HFFc6 (cell line): ENCODE results near the gene ALCAM. TPM values are rescaled to one million over a fixed set of nuclear protein-coding genes. Genes with fewer than 3 reads are reported as not detected.

Source experiments
- DNase-seq: peaks from one replicate; pipeline ENCODE4 v3.0.0-alpha.2; 2018
- H3K27ac Mint-ChIP-seq: 2 replicates; pipeline ENCODE4 v1.8.0; 2020; ENCODE audit warnings: mild to moderate bottlenecking, mixed read lengths
- H3K27me3 Mint-ChIP-seq: 2 replicates; pipeline ENCODE4 v1.8.0; 2021; ENCODE audit warnings: mild to moderate bottlenecking, moderate library complexity, mixed read lengths; ENCODE audit not compliant: insufficient read depth
- H3K36me3 Mint-ChIP-seq: 2 replicates; pipeline ENCODE4 v1.8.0; 2021; ENCODE audit warnings: low read depth, mixed read lengths
- H3K4me1 Mint-ChIP-seq: 2 replicates; pipeline ENCODE4 v1.8.0; 2020; ENCODE audit warnings: low read depth, mixed read lengths
- H3K4me3 Mint-ChIP-seq: 2 replicates; pipeline ENCODE4 v1.8.0; 2020; ENCODE audit warnings: mild to moderate bottlenecking, moderate library complexity, mixed read lengths
- H3K9me3 Mint-ChIP-seq: 2 replicates; pipeline ENCODE4 v1.8.0; 2020; ENCODE audit warnings: mild to moderate bottlenecking, mixed read lengths
- total RNA-seq, 6 experiments: library from RNA; stranded (reverse); fragmentation: NEBNext Ultra II Directional; extraction: Animal tissue kit (Norgen Biotek cat#: 25700); gene quantifications; 2 replicates in 1 of 6; 3 replicates in 5 of 6; pipeline ENCODE4 v1.2.3, GENCODE V29; 2021
- TF ChIP-seq, protein P1 (sequence below): fragments of 200-600 bp; sonication (generic); IDR thresholded peaks from 2 replicates; pipeline ENCODE4 v1.5.0; 2021; ENCODE audit warnings: antibody characterized with exemption, mild to moderate bottlenecking

Gene ALCAM
- total RNA-seq, 6 experiments from 2014 or later = 307 to 420 (median 361) TPM

GRCh38 chr3:105413343-105413887, 46.7 kb downstream of the ALCAM start:
- peaks cover 76% of the 10 kb centered on the region for H3K4me1 Mint-ChIP-seq
- TF ChIP-seq, protein P1, sequence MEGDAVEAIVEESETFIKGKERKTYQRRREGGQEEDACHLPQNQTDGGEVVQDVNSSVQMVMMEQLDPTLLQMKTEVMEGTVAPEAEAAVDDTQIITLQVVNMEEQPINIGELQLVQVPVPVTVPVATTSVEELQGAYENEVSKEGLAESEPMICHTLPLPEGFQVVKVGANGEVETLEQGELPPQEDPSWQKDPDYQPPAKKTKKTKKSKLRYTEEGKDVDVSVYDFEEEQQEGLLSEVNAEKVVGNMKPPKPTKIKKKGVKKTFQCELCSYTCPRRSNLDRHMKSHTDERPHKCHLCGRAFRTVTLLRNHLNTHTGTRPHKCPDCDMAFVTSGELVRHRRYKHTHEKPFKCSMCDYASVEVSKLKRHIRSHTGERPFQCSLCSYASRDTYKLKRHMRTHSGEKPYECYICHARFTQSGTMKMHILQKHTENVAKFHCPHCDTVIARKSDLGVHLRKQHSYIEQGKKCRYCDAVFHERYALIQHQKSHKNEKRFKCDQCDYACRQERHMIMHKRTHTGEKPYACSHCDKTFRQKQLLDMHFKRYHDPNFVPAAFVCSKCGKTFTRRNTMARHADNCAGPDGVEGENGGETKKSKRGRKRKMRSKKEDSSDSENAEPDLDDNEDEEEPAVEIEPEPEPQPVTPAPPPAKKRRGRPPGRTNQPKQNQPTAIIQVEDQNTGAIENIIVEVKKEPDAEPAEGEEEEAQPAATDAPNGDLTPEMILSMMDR = no peak
- H3K27ac Mint-ChIP-seq = no peak overlapping the region
- no peak for DNase-seq
- peaks cover 6% of the 10 kb centered on the region for H3K36me3 Mint-ChIP-seq
- no peaks in the 10 kb centered on the region for H3K9me3 Mint-ChIP-seq
- no peak overlapping the region for H3K4me3 Mint-ChIP-seq
- peaks cover 2% of the 10 kb centered on the region; the same call in 1 of the 2 replicates for H3K27me3 Mint-ChIP-seq

GRCh38 chr3:105414841-105415240, 48.1 kb downstream of the ALCAM start:
- no peaks in the 10 kb centered on the region for H3K9me3 Mint-ChIP-seq
- TF ChIP-seq, protein P1 = no peak
- H3K36me3 Mint-ChIP-seq = peaks cover 9% of the 10 kb centered on the region; the same call in 1 of the 2 replicates
- H3K4me3 Mint-ChIP-seq = no peak overlapping the region
- peak overlapping the region; percentile 1; the same call in 1 of the 2 replicates for H3K27ac Mint-ChIP-seq
- DNase-seq = no peak
- H3K27me3 Mint-ChIP-seq = peaks cover 1% of the 10 kb centered on the region; the same call in 1 of the 2 replicates
- H3K4me1 Mint-ChIP-seq = peaks cover 81% of the 10 kb centered on the region

DNA sequence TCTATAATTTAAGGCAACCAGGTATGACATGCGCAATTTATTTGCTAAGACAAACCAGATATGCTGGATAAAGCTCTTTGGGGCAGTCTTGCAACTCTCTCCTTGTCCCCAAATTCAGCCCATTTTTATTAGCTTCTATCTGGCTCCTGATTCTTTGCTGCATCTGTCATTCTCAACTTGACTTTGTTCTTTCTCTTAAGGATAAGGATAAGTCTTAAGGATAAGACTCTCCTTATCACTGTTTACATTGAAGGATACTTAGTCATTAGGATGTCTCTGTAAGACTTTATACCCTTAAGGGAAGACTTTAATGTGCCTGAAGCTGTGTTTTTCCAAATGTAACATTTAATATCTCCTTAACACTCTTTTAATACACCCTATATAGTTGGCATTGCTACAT, 49.2 kb downstream of the ALCAM start:
- DNase-seq = no peak
- H3K36me3 Mint-ChIP-seq = peaks cover 20% of the 10 kb centered on the region; the same call in 1 of the 2 replicates
- peaks cover 1% of the 10 kb centered on the region; the same call in 1 of the 2 replicates for H3K27me3 Mint-ChIP-seq
- H3K27ac Mint-ChIP-seq = peak overlapping the region; percentile 2; the same call in 1 of the 2 replicates
- no peaks in the 10 kb centered on the region for H3K9me3 Mint-ChIP-seq
- TF ChIP-seq, protein P1 = no peak
- H3K4me1 Mint-ChIP-seq = peaks cover 89% of the 10 kb centered on the region
- peak overlapping the region; percentile 1; the same call in 1 of the 2 replicates for H3K4me3 Mint-ChIP-seq

GRCh38 chr3:105417525-105418289, 51.0 kb downstream of the ALCAM start:
- peaks cover 94% of the 10 kb centered on the region for H3K4me1 Mint-ChIP-seq
- no peak for DNase-seq
- H3K4me3 Mint-ChIP-seq = peak overlapping the region; percentile 47
- H3K27ac Mint-ChIP-seq = peak overlapping the region; percentile 74
- H3K36me3 Mint-ChIP-seq = peaks cover 25% of the 10 kb centered on the region
- H3K9me3 Mint-ChIP-seq = no peaks in the 10 kb centered on the region
- TF ChIP-seq, protein P1 = no peak
- peaks cover 1% of the 10 kb centered on the region; the same call in 1 of the 2 replicates for H3K27me3 Mint-ChIP-seq

- no peak for DNase-seq
- peaks cover 26% of the 10 kb centered on the region for H3K36me3 Mint-ChIP-seq
- peaks cover 79% of the 10 kb centered on the region for H3K4me1 Mint-ChIP-seq
- H3K9me3 Mint-ChIP-seq = no peaks in the 10 kb centered on the region
- TF ChIP-seq, protein P1 = no peak
- H3K27me3 Mint-ChIP-seq = no peaks in the 10 kb centered on the region
- 0 out of 2 replicates have a peak overlapping the region, but pooled peaks have one; percentile 24 for H3K27ac Mint-ChIP-seq
- no peak overlapping the region for H3K4me3 Mint-ChIP-seq
Measured at GRCh38 chr3:105422645-105423044, 55.9 kb downstream of the ALCAM start.
